HepG2 (cell line): ENCODE results near the gene SLC38A8. TPM values are rescaled to one million over a fixed set of nuclear protein-coding genes. Genes with fewer than 3 reads are reported as not detected.

Source experiments
- ATAC-seq: fragments of 200-7000 bp; cut with Tn5 transposase; 3 replicates; pipeline ENCODE4 v1.9.1; 2020; ENCODE audit warnings: mild to moderate bottlenecking, moderate library complexity
- BruUV-seq: library from RNA; stranded (reverse); fragments of 400-500 nt; replicated peaks from 2 replicates; lab custom pipeline; 2021; lab: Mats Ljungman, UMichigan
- CTCF ChIA-PET: fragments of 300-600 bp; formaldehyde crosslinking; extraction: SDS; loops from one replicate; lab custom pipeline; 2021; ENCODE audit warnings: low total read pairs, inconsistent platforms, low intra/inter-chr PET ratio; lab: Yijun Ruan, JAX
- POLR2A ChIA-PET: fragments of 350-600 bp; sonication (Branson Sonifier 250); formaldehyde crosslinking; loops from one replicate; lab custom pipeline; 2020; ENCODE audit warnings: antibody characterized with exemption, inconsistent platforms; lab: Yijun Ruan, JAX
- DNase-seq: peaks from one replicate; pipeline ENCODE4 v3.0.0-alpha.2; 2015; ENCODE audit warnings: low spot score
- FAIRE-seq: peaks from 3 replicates; lab custom pipeline; 2011; peaks lifted over from hg19 to GRCh38; lab: Jason Lieb, UNC
- H2AFZ ChIP-seq: one replicate; pipeline ENCODE4 v1.6.1; 2011; ENCODE audit warnings: low read length, inconsistent platforms
- H3K27ac ChIP-seq: fragments of 300-600 bp; 3 replicates; pipeline ENCODE4 v1.8.0; 2011; ENCODE audit warnings: mixed run types, mild to moderate bottlenecking, mixed read lengths, low read length, inconsistent platforms; ENCODE audit not compliant: insufficient read depth; ENCODE audit errors: extremely low read length
- H3K27me3 ChIP-seq, 2 experiments: fragments of 200-600 bp in 1 of 2; 2 replicates in 1 of 2; 3 replicates in 1 of 2; pipeline versions ENCODE4 v1.6.0 to v1.8.0; 2011; ENCODE audit warnings: low read length in 2 of 2, mild to moderate bottlenecking in 2 of 2, moderate library complexity in 2 of 2, inconsistent platforms in 1 of 2; ENCODE audit not compliant: insufficient read depth in 2 of 2, control insufficient read depth in 1 of 2
- H3K36me3 ChIP-seq, 2 experiments: fragments of 200-600 bp in 1 of 2; replicated peaks in 1 of 2; 2 replicates in 1 of 2; 3 replicates in 1 of 2; pipeline versions ENCODE4 v1.5.1 to v1.8.0; 2011; ENCODE audit warnings: low read length in 2 of 2, inconsistent platforms in 1 of 2; ENCODE audit not compliant: insufficient read depth in 2 of 2, control insufficient read depth in 1 of 2
- H3K4me1 ChIP-seq: 2 replicates; pipeline ENCODE4 v1.5.1; 2012; ENCODE audit warnings: low read length, inconsistent platforms; ENCODE audit not compliant: insufficient read depth
- H3K4me2 ChIP-seq: 2 replicates; pipeline ENCODE4 v1.6.0; 2011; ENCODE audit warnings: low read depth, low read length, inconsistent platforms
- H3K4me3 ChIP-seq, 3 experiments: fragments of 200-600 bp in 1 of 3; sonication (generic), shearing (Covaris generic) in 1 of 3; replicated peaks in 1 of 3; 2 replicates each; pipeline ENCODE4 v1.5.1; 2011 to 2016; ENCODE audit warnings: low read length in 3 of 3, inconsistent platforms in 2 of 3, low read depth in 2 of 3, mild to moderate bottlenecking in 2 of 3, control low read depth in 1 of 3, mixed read lengths in 1 of 3; ENCODE audit not compliant: insufficient read depth in 1 of 3
- H3K79me2 ChIP-seq: one replicate; pipeline ENCODE4 v1.6.1; 2011; ENCODE audit warnings: low read length, inconsistent platforms; ENCODE audit not compliant: insufficient read depth
- H3K9ac ChIP-seq: 2 replicates; pipeline ENCODE4 v1.6.0; 2011; ENCODE audit warnings: mild to moderate bottlenecking, low read depth, low read length, inconsistent platforms; ENCODE audit not compliant: insufficient read depth
- H3K9me3 ChIP-seq: 2 replicates; pipeline ENCODE4 v1.5.1; 2012; ENCODE audit warnings: mild to moderate bottlenecking, low read length
- H4K20me1 ChIP-seq: 2 replicates; pipeline ENCODE4 v1.6.0; 2011; ENCODE audit warnings: inconsistent platforms, mild to moderate bottlenecking, low read length, moderate library complexity; ENCODE audit not compliant: insufficient read depth
- FOXO1 ChIP-seq: sonication (generic); formaldehyde crosslinking; IDR thresholded peaks from 2 replicates; pipeline ENCODE4 v1.4.0; 2020; ENCODE audit warnings: missing genetic modification reagents
- HDAC1 ChIP-seq: sonication (generic); formaldehyde crosslinking; IDR thresholded peaks from 2 replicates; pipeline ENCODE4 v1.5.1; 2020; ENCODE audit warnings: mild to moderate bottlenecking, missing genetic modification reagents
- HIVEP1 ChIP-seq: sonication (generic); formaldehyde crosslinking; IDR thresholded peaks from 2 replicates; pipeline ENCODE4 v1.4.0; 2020; ENCODE audit warnings: mild to moderate bottlenecking, missing genetic modification reagents
- HNRNPH1 ChIP-seq: fragments of 200-400 bp; formaldehyde crosslinking; optimal IDR thresholded peaks from 2 replicates; pipeline ENCODE3; 2017; ENCODE audit warnings: mild to moderate bottlenecking, low read depth, low read length
- KLF9 ChIP-seq: IDR thresholded peaks from 2 replicates; pipeline ENCODE4 v1.6.1; 2016; ENCODE audit warnings: low read depth
- PAWR ChIP-seq: sonication (generic); formaldehyde crosslinking; IDR thresholded peaks from 2 replicates; pipeline ENCODE4 v1.4.0; 2020; ENCODE audit warnings: missing genetic modification reagents, mild to moderate bottlenecking, borderline replicate concordance
- SRSF1 ChIP-seq: fragments of 200-400 bp; formaldehyde crosslinking; optimal IDR thresholded peaks from 2 replicates; pipeline ENCODE3; 2017; ENCODE audit warnings: mild to moderate bottlenecking, low read depth, low read length, moderate library complexity
- WGBS: methylation state at CpG from one replicate; pipeline ENCODE4 v1.1.6; 2017; ENCODE audit warnings: low lambda C conversion rate; 5-methylcytosine and 5-hydroxymethylcytosine counted together
- in situ Hi-C: cut with HindIII; loops from 2 replicates; pipeline ENCODE4 v1.10.0; 2017; ENCODE audit warnings: low pct_unique_long_range_greater_than_20kb; ENCODE audit not compliant: extremely low pct_ligation_motif_present
- intact Hi-C: fragments of 100-400 bp; cut with micrococcal nuclease; formaldehyde crosslinking; loops from one replicate; pipeline ENCODE4 v1.10.0; 2022; ENCODE audit not compliant: unreplicated experiment
- polyA plus RNA-seq, 8 experiments: library from polyadenylated mRNA; depleted of rRNA in 3 of 8; stranded (reverse) in 7 of 8; unstranded in 1 of 8; fragments of >200 nt; fragmentation: Illumina TruSeq in 4 of 8; extraction: Trizol in 4 of 8; gene quantifications; 2 replicates each; pipeline versions ENCODE4 v1.2.1 to v1.2.3, GENCODE V29; 2011 to 2016; ENCODE audit warnings: low read depth in 4 of 8, missing spikeins in 1 of 8, mixed read lengths in 1 of 8; ENCODE audit not compliant: insufficient read depth in 1 of 8
- total RNA-seq, 5 experiments: library from RNA; depleted of rRNA; stranded (reverse); fragments of >200 nt; fragmentation: Illumina TruSeq; extraction: Trizol; gene quantifications; 2 replicates each; pipeline ENCODE4 v1.2.3, GENCODE V29; 2016; ENCODE audit warnings: low read depth in 1 of 5
- TF ChIP-seq, protein P1 (sequence below): sonication (generic); formaldehyde crosslinking; IDR thresholded peaks from 2 replicates; pipeline ENCODE4 v1.8.0; 2022; ENCODE audit warnings: mild to moderate bottlenecking, missing genetic modification reagents; ENCODE audit not compliant: insufficient replicate concordance
- TF ChIP-seq, protein P2 (sequence below): sonication (generic); formaldehyde crosslinking; IDR thresholded peaks from 2 replicates; pipeline ENCODE4 v1.4.0; 2020; ENCODE audit warnings: missing genetic modification reagents; ENCODE audit errors: not compliant biosample characterization
- TF ChIP-seq, protein P3 (sequence below): sonication (generic); formaldehyde crosslinking; IDR thresholded peaks from 2 replicates; pipeline ENCODE4 v1.4.0; 2020; ENCODE audit warnings: mild to moderate bottlenecking, missing genetic modification reagents

Gene SLC38A8
- total and polyA plus RNA-seq, 2 of the 13 experiments (the other 11 are each of a cell fraction or from before 2014, with no cell fraction given) = 0.24 to 0.37 TPM

DNA sequence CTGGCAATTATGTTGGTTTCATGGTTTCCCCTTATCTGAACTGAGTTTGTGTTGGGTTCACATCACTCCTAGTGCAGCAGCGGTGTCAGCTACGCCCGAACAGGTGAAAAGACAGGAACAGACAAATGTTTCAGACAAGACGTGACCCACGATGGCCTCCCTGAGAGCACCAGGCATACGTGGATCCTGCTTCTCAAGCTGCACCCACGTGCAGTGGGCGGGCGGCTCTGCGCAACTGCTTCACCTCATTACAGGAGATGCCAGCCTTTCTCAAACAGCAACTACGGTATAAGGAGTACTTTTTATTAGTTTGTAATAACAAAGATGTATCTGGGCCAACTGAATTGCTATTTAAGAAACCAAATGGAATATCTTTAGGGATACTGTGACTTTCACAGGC, 32.8 kb upstream of the SLC38A8 start:
- no peak overlapping the region for H3K9ac ChIP-seq
- 97% methylated on average over 11 of the region's 11 CpGs for WGBS
- no peak overlapping the region for H3K4me2 ChIP-seq
- no peak overlapping the region for H3K27ac ChIP-seq
- H4K20me1 ChIP-seq = peaks cover 2% of the 10 kb centered on the region; the same call in 1 of the 2 replicates
- ATAC-seq = no peak
- intact Hi-C loops = no loop called here
- no TSS peak for BruUV-seq
- H3K27me3 ChIP-seq = no peaks in the 10 kb centered on the region
- in situ Hi-C loops = no loop called here
- FAIRE-seq = no peak
- H3K4me1 ChIP-seq = no peaks in the 10 kb centered on the region
- no peak for DNase-seq
- no peak for TF ChIP-seq SRSF1
- no peak for TF ChIP-seq PAWR (CRISPR knock-in tag)
- no peak for TF ChIP-seq HDAC1 (CRISPR knock-in tag)
- TF ChIP-seq FOXO1 (CRISPR knock-in tag) = no peak
- TF ChIP-seq, protein P1, sequence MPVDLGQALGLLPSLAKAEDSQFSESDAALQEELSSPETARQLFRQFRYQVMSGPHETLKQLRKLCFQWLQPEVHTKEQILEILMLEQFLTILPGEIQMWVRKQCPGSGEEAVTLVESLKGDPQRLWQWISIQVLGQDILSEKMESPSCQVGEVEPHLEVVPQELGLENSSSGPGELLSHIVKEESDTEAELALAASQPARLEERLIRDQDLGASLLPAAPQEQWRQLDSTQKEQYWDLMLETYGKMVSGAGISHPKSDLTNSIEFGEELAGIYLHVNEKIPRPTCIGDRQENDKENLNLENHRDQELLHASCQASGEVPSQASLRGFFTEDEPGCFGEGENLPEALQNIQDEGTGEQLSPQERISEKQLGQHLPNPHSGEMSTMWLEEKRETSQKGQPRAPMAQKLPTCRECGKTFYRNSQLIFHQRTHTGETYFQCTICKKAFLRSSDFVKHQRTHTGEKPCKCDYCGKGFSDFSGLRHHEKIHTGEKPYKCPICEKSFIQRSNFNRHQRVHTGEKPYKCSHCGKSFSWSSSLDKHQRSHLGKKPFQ (CRISPR knock-in tag) = no peak
- no peak for TF ChIP-seq HIVEP1 (CRISPR knock-in tag)
- TF ChIP-seq, protein P2, sequence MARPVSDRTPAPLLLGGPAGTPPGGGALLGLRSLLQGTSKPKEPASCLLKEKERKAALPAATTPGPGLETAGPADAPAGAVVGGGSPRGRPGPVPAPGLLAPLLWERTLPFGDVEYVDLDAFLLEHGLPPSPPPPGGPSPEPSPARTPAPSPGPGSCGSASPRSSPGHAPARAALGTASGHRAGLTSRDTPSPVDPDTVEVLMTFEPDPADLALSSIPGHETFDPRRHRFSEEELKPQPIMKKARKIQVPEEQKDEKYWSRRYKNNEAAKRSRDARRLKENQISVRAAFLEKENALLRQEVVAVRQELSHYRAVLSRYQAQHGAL (CRISPR knock-in tag) = no peak
- no peak for TF ChIP-seq HNRNPH1
- TF ChIP-seq KLF9 (CRISPR knock-in tag) = no peak
- TF ChIP-seq, protein P3, sequence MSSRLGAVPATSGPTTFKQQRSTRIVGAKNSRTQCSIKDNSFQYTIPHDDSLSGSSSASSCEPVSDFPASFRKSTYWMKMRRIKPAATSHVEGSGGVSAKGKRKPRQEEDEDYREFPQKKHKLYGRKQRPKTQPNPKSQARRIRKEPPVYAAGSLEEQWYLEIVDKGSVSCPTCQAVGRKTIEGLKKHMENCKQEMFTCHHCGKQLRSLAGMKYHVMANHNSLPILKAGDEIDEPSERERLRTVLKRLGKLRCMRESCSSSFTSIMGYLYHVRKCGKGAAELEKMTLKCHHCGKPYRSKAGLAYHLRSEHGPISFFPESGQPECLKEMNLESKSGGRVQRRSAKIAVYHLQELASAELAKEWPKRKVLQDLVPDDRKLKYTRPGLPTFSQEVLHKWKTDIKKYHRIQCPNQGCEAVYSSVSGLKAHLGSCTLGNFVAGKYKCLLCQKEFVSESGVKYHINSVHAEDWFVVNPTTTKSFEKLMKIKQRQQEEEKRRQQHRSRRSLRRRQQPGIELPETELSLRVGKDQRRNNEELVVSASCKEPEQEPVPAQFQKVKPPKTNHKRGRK (CRISPR knock-in tag) = no peak
- H3K36me3 ChIP-seq = peaks cover 36 to 89% of the 10 kb centered on the region in 2 experiments
- H3K79me2 ChIP-seq = peaks cover 2% of the 10 kb centered on the region
- CTCF ChIA-PET = no interaction called here
- H2AFZ ChIP-seq = no peak overlapping the region
- no peak overlapping the region for H3K4me3 ChIP-seq
- no peaks in the 10 kb centered on the region for H3K9me3 ChIP-seq
- POLR2A ChIA-PET = no interaction called here
